H9 (cell line): Measurements from ENCODE around the gene CCDC85B. TPM values are rescaled to one million over a fixed set of nuclear protein-coding genes. Genes with fewer than 3 reads are reported as not detected.

Experiments
- DNase-seq: peaks from one replicate; pipeline ENCODE4 v3.0.0-alpha.2; 2017
- H2AFZ ChIP-seq: one replicate; pipeline ENCODE4 v1.6.1; 2013; ENCODE audit warnings: mild to moderate bottlenecking, low read length, control low read depth, moderate library complexity
- H2AK5ac ChIP-seq: 2 replicates; pipeline ENCODE4 v1.6.1; 2013; ENCODE audit warnings: low read length, control low read depth, mixed read lengths; ENCODE audit not compliant: insufficient read length
- H2BK120ac ChIP-seq: one replicate; pipeline ENCODE4 v1.6.1; 2013; ENCODE audit warnings: low read depth, mild to moderate bottlenecking, low read length, control low read depth, inconsistent platforms; ENCODE audit not compliant: poor library complexity, severe bottlenecking
- H2BK12ac ChIP-seq: 2 replicates; pipeline ENCODE4 v1.6.1; 2013; ENCODE audit warnings: low read length, control low read depth, mixed read lengths, low read depth; ENCODE audit not compliant: insufficient read length
- H2BK15ac ChIP-seq: 2 replicates; pipeline ENCODE4 v1.6.1; 2013; ENCODE audit warnings: low read depth, low read length, control low read depth
- H2BK20ac ChIP-seq: one replicate; pipeline ENCODE4 v1.6.1; 2013; ENCODE audit warnings: low read depth, mild to moderate bottlenecking, low read length, control low read depth, inconsistent platforms; ENCODE audit not compliant: poor library complexity, severe bottlenecking
- H2BK5ac ChIP-seq: 2 replicates; pipeline ENCODE4 v1.6.1; 2013; ENCODE audit warnings: low read length, control low read depth, mixed read lengths; ENCODE audit not compliant: insufficient read length
- H3K14ac ChIP-seq: 2 replicates; pipeline ENCODE4 v1.6.1; 2013; ENCODE audit warnings: low read length, control low read depth; ENCODE audit not compliant: insufficient read depth
- H3K18ac ChIP-seq: 2 replicates; pipeline ENCODE4 v1.6.1; 2013; ENCODE audit warnings: low read depth, mild to moderate bottlenecking, mixed read lengths, low read length, control low read depth; ENCODE audit not compliant: insufficient read length
- H3K23ac ChIP-seq: 2 replicates; pipeline ENCODE4 v1.6.1; 2013; ENCODE audit warnings: low read length, control low read depth, mixed read lengths, low read depth; ENCODE audit not compliant: insufficient read length
- H3K23me2 ChIP-seq: 2 replicates; pipeline ENCODE4 v1.6.1; 2013; ENCODE audit warnings: low read depth, mild to moderate bottlenecking, mixed read lengths, low read length, control low read depth; ENCODE audit not compliant: insufficient read length, poor library complexity, severe bottlenecking
- H3K27ac ChIP-seq: 2 replicates; pipeline ENCODE4 v1.5.1; 2013; ENCODE audit warnings: low read length, control low read depth, mixed read lengths, low read depth; ENCODE audit not compliant: insufficient read length
- H3K27me3 ChIP-seq: 2 replicates; pipeline ENCODE4 v1.6.1; 2013; ENCODE audit warnings: low read length, control low read depth, inconsistent platforms; ENCODE audit not compliant: insufficient read depth
- H3K4ac ChIP-seq: 2 replicates; pipeline ENCODE4 v1.6.1; 2013; ENCODE audit warnings: low read depth, mild to moderate bottlenecking, control low read depth, inconsistent platforms, low read length, moderate library complexity
- H3K4me1 ChIP-seq: 2 replicates; pipeline ENCODE4 v1.6.1; 2013; ENCODE audit warnings: low read length, control low read depth, inconsistent platforms; ENCODE audit not compliant: insufficient read depth
- H3K4me2 ChIP-seq: 2 replicates; pipeline ENCODE4 v1.6.1; 2013; ENCODE audit warnings: low read length, control low read depth, mixed read lengths; ENCODE audit not compliant: insufficient read length, insufficient read depth
- H3K56ac ChIP-seq: 2 replicates; pipeline ENCODE4 v1.6.1; 2013; ENCODE audit warnings: low read depth, mild to moderate bottlenecking, mixed read lengths, low read length, control low read depth; ENCODE audit not compliant: insufficient read length
- H3K79me1 ChIP-seq: 2 replicates; pipeline ENCODE4 v1.6.1; 2013; ENCODE audit warnings: low read depth, mild to moderate bottlenecking, moderate library complexity, low read length, control low read depth, inconsistent platforms; ENCODE audit not compliant: insufficient read depth, poor library complexity, severe bottlenecking
- H3K79me2 ChIP-seq: 2 replicates; pipeline ENCODE4 v1.6.1; 2013; ENCODE audit warnings: low read length, control low read depth, inconsistent platforms; ENCODE audit not compliant: insufficient read depth
- H3K9ac ChIP-seq: 2 replicates; pipeline ENCODE4 v1.6.1; 2013; ENCODE audit warnings: low read length, control low read depth, mixed read lengths; ENCODE audit not compliant: insufficient read length; ENCODE audit errors: extremely low read depth
- H3K9me3 ChIP-seq: one replicate; pipeline ENCODE4 v1.6.1; 2013; ENCODE audit warnings: low read depth, low read length, inconsistent platforms; ENCODE audit not compliant: control insufficient read depth
- H3T11ph ChIP-seq: one replicate; pipeline ENCODE4 v1.6.1; 2013; ENCODE audit warnings: mild to moderate bottlenecking, low read length, control low read depth, inconsistent platforms
- H4K20me1 ChIP-seq: one replicate; pipeline ENCODE4 v1.6.1; 2013; ENCODE audit not compliant: control insufficient read depth, insufficient read length, insufficient read depth
- H4K5ac ChIP-seq: 2 replicates; pipeline ENCODE4 v1.6.1; 2013; ENCODE audit warnings: low read depth, mild to moderate bottlenecking, mixed read lengths, low read length, control low read depth; ENCODE audit not compliant: insufficient read length
- H4K8ac ChIP-seq: replicated peaks from 2 replicates; pipeline ENCODE4 v1.6.1; 2013; ENCODE audit warnings: low read length, control low read depth, mixed read lengths, low read depth; ENCODE audit not compliant: insufficient read length
- H4K91ac ChIP-seq: 2 replicates; pipeline ENCODE4 v1.6.1; 2013; ENCODE audit warnings: low read depth, mild to moderate bottlenecking, moderate library complexity, mixed read lengths, low read length, control low read depth; ENCODE audit not compliant: insufficient read length
- H3K27ac Mint-ChIP-seq, 3 experiments: 2 replicates in 2 of 3; 3 replicates in 1 of 3; pipeline ENCODE4 v1.8.0; 2020 to 2021; ENCODE audit warnings: mixed read lengths in 3 of 3, mild to moderate bottlenecking in 1 of 3, moderate library complexity in 1 of 3
- H3K27me3 Mint-ChIP-seq: 2 replicates; pipeline ENCODE4 v1.8.0; 2021; ENCODE audit warnings: low read depth, mild to moderate bottlenecking, moderate library complexity, mixed read lengths
- H3K36me3 Mint-ChIP-seq, 3 experiments: 2 replicates in 2 of 3; 3 replicates in 1 of 3; pipeline ENCODE4 v1.8.0; 2020 to 2021; ENCODE audit warnings: low read depth in 3 of 3, mixed read lengths in 3 of 3; ENCODE audit not compliant: insufficient read depth in 1 of 3
- H3K4me1 Mint-ChIP-seq, 2 experiments: 2 replicates each; pipeline ENCODE4 v1.8.0; 2020; ENCODE audit warnings: mixed read lengths in 2 of 2
- H3K4me3 Mint-ChIP-seq, 2 experiments: 2 replicates in 1 of 2; 3 replicates in 1 of 2; pipeline ENCODE4 v1.8.0; 2020 to 2021; ENCODE audit warnings: mild to moderate bottlenecking in 2 of 2, mixed read lengths in 2 of 2, moderate library complexity in 1 of 2
- H3K9me3 Mint-ChIP-seq, 2 experiments: 2 replicates in 1 of 2; 3 replicates in 1 of 2; pipeline ENCODE4 v1.8.0; 2020; ENCODE audit warnings: mild to moderate bottlenecking in 2 of 2, mixed read lengths in 2 of 2, moderate library complexity in 1 of 2
- WGBS: extraction: QIAGEN DNeasy Blood & Tissue Kit; methylation state at CpG from one replicate; pipeline ENCODE4 v1.1.7; 2013; ENCODE audit warnings: missing lambda C conversion rate, low lambda C conversion rate, mixed read lengths; ENCODE audit not compliant: insufficient read length; ENCODE audit errors: extremely low coverage; 5-methylcytosine and 5-hydroxymethylcytosine counted together
- total RNA-seq: library from RNA; stranded (reverse); gene quantifications from 2 replicates; pipeline ENCODE4 v1.2.1, GENCODE V29; 2021
- TF ChIP-seq, protein P1 (sequence below): fragments of 200-600 bp; sonication (generic); conservative IDR thresholded peaks from 3 replicates; pipeline ENCODE4 v1.8.0; 2021; ENCODE audit warnings: antibody characterized with exemption, mild to moderate bottlenecking

Gene CCDC85B
- total RNA-seq, 1 experiment from 2014 or later, result 23.3 TPM

DNA sequence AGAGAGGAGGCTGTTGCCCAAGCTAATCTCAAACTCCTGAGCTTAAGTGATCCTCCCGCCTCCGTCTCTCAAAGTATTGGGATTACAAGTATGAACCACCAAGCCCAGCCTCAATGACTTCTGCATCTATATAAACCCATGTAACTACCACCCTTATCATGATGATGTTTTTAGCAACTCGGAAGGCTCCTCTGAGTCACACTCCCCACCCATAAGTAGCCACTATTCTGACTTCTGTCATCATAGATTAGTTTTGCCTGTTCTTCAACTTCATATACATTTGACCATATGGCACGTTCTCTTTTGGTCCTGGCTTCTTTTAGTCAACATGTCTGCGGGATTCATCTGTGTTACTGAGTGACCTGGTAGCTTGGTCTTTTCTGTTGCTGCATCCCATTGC, 16.1 kb downstream of the CCDC85B start:
- Mint-ChIP-seq H3K4me1 (peaks cover 12 to 14% of the 10 kb centered on the region in 2 experiments), H3K27ac (no peak overlapping the region), H3K4me3 (no peak overlapping the region), H3K27me3 (peaks cover 87% of the 10 kb centered on the region), H3K9me3 (no peaks in the 10 kb centered on the region; a peak in 1 of 5 replicates), H3K36me3 (no peaks in the 10 kb centered on the region)
- H2BK15ac ChIP-seq, result no peak overlapping the region
- no peak overlapping the region for H2BK120ac ChIP-seq
- no peak overlapping the region for H2AK5ac ChIP-seq
- no peak overlapping the region for H3K23ac ChIP-seq
- H3K4me2 ChIP-seq, result no peak overlapping the region
- no peak overlapping the region for H3K14ac ChIP-seq
- no peaks in the 10 kb centered on the region for H3K79me2 ChIP-seq
- H3K27me3 ChIP-seq, result peaks cover 8% of the 10 kb centered on the region; the same call in 1 of the 2 replicates
- no peak overlapping the region for H2BK5ac ChIP-seq
- no peak overlapping the region for H2AFZ ChIP-seq
- no peaks in the 10 kb centered on the region for H3K9me3 ChIP-seq
- no peaks in the 10 kb centered on the region for H3K79me1 ChIP-seq
- H3K23me2 ChIP-seq, result no peaks in the 10 kb centered on the region
- H3K56ac ChIP-seq, result no peak overlapping the region
- no peak overlapping the region for H2BK20ac ChIP-seq
- DNase-seq, result no peak
- no peaks in the 10 kb centered on the region for H3K4me1 ChIP-seq
- H4K20me1 ChIP-seq, result no peaks in the 10 kb centered on the region
- H4K8ac ChIP-seq, result no peak overlapping the region
- WGBS, result no CpG with 5 or more reads among the region's 5 CpGs
- no peak overlapping the region for H3K27ac ChIP-seq
- no peak overlapping the region for H2BK12ac ChIP-seq
- no peak overlapping the region for H4K5ac ChIP-seq
- H3K18ac ChIP-seq, result no peak overlapping the region
- TF ChIP-seq, protein P1, sequence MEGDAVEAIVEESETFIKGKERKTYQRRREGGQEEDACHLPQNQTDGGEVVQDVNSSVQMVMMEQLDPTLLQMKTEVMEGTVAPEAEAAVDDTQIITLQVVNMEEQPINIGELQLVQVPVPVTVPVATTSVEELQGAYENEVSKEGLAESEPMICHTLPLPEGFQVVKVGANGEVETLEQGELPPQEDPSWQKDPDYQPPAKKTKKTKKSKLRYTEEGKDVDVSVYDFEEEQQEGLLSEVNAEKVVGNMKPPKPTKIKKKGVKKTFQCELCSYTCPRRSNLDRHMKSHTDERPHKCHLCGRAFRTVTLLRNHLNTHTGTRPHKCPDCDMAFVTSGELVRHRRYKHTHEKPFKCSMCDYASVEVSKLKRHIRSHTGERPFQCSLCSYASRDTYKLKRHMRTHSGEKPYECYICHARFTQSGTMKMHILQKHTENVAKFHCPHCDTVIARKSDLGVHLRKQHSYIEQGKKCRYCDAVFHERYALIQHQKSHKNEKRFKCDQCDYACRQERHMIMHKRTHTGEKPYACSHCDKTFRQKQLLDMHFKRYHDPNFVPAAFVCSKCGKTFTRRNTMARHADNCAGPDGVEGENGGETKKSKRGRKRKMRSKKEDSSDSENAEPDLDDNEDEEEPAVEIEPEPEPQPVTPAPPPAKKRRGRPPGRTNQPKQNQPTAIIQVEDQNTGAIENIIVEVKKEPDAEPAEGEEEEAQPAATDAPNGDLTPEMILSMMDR, result no peak
- no peak overlapping the region for H3K4ac ChIP-seq
- H3K9ac ChIP-seq, result no peak overlapping the region
- H4K91ac ChIP-seq, result no peak overlapping the region
- H3T11ph ChIP-seq, result no peak overlapping the region
